GM18868 (cell line): ENCODE measurements around the gene ARID4B.
"Not testable (repeated sequence)": the region's sequence is repeated elsewhere in the genome, so short reads cannot be mapped to it uniquely, and the experiment has no call there.

Source experiments
- ATAC-seq: cut with Tn5 transposase; IDR thresholded peaks from one replicate; pipeline ENCODE4 v1.9.1; 2021; ENCODE audit warnings: mild to moderate bottlenecking, moderate library complexity; ENCODE audit not compliant: unreplicated experiment

The ARID4B gene

DNA sequence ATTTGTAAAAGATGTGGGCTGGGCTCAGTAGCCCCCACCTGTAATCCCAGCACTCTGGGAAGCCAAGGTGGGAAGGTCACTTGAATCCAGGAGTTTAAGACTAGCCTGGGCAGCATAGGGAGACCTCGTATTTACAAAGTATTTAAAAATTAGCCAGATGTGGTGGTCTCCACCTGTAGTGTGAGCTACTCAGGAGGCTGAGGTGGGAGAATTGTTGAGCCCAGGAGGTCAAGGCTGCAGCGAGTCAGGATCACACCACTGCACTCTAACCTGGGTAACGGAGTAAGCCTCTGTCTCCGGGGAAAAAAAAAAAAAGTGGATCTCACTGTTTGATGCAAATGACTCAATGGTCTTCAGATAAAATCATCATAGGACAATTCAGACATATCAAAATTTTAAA is 89.4 kb downstream of the ARID4B start:
- no peak for ATAC-seq

DNA sequence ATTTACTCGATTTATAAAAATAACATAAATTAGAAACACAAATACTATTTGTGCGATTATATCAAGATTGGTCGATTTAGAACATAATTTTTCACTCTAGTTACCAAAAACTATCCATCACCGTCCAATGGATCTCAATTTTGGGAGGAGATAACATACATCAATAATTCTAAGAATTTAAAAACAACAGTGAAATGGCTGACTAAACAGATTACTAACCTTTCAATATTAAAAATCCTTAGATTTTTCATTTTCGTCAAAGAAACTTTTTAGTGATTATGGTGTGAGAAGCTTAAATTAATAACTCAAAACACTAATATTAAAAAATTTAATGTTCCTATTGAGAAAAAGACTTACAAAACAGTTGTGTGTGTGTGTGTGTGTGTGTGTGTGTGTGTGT is 91.9 kb downstream of the ARID4B start:
- ATAC-seq: no peak

DNA sequence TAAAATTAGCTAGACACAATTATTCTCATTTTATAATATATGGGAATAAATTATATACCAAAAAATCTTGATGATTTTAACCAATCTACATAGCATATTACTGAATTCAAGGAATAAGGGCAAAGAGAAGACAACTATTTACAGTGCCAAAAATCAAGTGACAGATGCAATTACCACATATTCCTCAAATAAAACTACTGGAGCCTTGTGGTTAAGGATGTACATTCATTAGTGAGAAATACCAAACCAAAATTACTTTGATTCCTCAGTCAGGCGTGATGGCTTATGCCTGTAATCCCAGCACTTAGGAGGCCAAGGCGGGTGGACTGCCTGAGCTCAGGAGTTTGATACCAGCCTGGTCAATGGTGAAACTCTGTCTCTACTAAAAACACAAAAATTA is 98.1 kb downstream of the ARID4B start:
- no peak for ATAC-seq

- ATAC-seq: no peak
Observed at GRCh38 chr1:235227414-235227813, 100.6 kb downstream of the ARID4B start.

DNA sequence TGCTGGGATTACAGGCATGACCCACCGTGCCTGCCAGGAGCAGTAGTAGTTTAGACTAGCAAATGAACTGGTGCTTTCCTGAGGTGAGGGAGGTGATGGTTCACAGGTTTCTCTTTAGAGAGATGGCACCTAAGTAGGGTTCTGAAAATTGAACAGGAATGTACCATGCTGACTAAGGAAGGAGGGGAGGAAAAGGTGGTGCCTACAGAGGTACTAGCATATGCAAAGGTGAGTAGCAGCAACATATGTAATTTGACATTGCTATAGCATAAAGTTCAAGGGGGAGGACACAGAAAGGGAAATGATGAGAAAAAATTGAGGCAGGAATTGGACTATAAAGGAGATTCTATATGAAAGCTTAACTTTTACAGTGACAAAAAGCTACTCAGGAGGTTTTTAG is 101.0 kb downstream of the ARID4B start:
- no peak for ATAC-seq

GRCh38 chr1:235225299-235225698 is 102.7 kb downstream of the ARID4B start:
- ATAC-seq: no peak

DNA sequence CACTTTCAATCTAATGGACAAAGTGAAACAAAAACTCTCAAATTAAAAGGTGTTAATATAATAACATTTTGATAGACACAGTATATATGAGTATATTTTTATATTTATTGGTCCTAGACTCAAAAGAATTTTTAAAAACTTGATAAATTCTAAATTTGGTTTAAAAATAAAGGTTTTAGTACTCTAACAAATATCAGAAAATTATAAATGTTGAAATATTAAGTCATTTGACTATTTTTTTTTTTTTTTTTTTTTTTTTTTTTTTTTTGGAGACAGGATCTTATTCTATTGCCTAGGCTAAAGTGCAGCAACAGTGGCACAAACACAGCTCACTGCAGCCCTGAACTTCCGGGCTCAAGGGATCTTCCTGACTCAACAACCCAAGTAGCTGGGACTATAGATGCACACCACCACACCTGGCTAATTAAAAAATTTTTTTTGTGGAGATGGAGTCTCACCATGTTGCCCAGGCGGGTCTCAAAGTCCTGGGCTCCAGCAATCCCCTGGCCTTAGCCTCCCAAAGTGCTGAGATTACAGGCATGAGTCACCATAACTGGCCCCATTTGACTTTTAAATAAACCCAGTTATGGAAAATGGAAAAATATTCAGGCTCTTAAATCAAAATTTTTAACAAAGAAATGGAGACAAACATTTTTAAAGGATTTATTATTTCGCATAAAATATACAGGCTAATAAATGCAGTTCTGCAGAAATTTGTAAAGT is 106.2 kb downstream of the ARID4B start:
- no peak for ATAC-seq

DNA sequence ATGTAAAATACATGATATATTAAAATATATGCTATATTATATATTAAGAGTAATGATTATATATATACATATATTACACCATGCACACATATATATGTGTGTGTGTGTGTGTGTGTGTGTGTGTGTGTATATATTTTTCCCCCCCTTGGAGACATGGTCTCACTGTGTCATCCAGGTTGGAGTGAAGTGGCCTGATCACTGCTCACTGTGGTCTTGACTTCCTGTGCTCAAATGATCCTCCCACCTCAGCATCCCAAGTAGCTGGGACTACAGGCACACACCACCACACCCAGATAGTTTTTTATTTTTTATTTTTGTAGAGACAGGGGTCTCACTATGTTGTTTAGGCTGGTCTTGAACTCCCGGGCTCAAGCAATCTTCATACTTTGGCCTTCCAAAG is 112.5 kb downstream of the ARID4B start:
- no peak for ATAC-seq

- ATAC-seq: not testable (repeated sequence)
Observed at GRCh38 chr1:235214962-235215361, 113.0 kb downstream of the ARID4B start.

DNA sequence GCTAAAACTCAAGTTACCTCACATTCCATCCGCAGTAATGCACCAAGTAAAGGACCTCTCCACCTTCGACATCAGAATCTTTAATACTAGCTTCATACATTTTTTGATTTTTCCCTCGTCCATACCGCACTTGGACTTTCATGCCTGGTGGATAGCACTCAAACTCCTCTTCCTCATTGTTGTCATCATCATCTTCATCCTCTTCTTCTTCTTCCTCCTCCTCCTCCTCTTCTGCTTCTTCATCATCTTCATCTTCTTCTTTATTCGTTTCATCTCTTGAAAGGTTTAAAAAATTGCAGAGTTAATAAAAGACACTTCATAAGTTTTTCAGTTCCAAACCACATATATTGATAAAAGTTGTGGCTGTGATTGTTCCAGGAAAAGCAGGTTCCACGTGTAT is 114.2 kb downstream of the ARID4B start:
- no peak for ATAC-seq

DNA sequence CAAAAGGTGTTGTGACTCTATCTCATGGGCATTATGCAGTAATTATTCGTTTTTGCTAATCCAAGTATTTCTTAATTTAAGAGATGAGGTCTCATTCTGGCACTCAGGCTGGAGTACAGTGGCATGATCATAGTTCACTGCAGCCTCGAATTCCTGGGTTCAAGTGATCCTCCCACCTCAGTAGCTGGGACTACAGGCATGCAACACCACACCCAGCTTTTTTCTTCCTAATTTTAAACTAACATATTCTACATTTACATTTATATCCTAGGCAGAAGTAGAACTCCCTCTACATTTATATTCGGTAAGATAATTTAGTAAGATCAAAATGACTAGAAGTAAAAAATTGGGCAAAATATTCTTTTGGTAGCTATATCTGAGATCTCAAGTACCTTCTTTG is 116.5 kb downstream of the ARID4B start:
- no peak for ATAC-seq

DNA sequence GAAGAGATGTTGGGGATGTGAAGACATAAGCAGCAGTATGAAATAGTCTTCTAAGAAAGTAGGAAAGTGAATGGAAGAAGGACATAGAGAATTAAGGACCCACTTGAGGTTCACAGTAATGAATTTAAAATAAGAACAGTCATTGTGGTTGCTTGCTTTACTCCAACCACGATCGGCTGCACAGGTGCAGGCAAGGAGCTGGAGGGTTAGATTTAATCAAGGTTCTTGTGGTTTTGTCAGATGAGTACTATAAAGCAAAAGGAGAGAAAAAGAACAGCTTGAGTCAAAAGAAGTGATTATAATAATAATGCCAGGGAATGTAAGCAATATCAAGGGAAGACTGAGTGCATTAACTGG is 120.8 kb downstream of the ARID4B start:
- no peak for ATAC-seq

- ATAC-seq: no peak
Observed at GRCh38 chr1:235206533-235207208, 121.3 kb downstream of the ARID4B start.

DNA sequence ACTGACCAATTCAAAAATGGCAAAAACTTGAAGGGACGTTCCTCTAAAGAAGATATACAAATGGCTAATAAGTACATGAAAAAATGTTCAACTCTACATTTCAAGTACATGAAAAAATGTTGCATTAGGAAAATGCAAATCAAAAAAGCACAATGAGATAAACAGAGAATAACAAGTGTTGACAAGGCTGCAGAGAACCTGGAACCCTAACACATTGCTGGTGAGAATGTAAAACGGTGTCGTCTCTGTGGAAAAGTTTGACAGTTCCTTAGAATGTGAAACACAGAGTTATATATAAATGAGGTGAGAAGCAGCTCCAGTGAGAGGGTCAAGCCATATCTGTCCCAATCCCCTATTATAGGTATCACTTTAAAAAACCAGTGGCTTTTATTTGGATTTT is 122.3 kb downstream of the ARID4B start:
- ATAC-seq: no peak

DNA sequence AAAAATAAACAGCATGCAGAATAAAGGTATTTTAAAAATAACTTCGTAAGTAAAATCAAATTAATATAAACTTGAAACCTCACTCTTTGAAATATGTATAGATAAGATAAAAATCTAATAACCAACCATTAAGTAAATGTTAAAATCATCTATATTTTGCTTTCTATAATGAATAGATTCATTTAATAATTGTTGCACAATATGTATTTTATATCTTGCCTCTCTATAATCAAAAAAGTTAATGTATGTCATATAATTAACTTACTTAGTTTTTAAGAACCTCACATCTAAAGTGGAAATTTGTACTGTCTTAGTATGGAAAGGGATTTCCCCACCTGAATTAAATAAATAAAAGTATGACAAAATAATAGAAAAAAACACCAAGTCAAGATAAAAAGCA is 124.6 kb downstream of the ARID4B start:
- no peak for ATAC-seq

- ATAC-seq: not testable (repeated sequence)
Observed at GRCh38 chr1:235202447-235202846, 125.5 kb downstream of the ARID4B start.

DNA sequence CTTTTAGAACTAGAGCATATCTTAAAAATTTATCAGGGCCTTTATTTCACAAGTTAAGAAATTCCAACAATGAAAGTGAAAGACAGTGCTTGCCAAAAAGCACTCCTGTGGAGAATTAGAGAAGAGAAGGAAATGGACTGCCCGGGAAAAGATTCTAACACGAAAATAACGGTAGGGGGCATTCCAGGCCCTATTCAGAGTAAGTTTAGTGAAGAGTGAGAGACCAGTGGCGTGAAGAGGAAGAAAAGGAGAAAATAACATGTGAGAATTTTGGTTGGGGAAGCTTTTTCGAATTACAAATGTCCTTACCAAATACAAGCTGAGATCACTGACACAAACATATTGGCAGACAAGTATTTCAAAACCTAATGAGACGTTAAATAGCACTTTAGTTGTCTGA is 128.5 kb downstream of the ARID4B start:
- ATAC-seq: no peak

- no peak for ATAC-seq
Observed at GRCh38 chr1:235190431-235190830, 137.5 kb downstream of the ARID4B start.

GRCh38 chr1:235187316-235187715 is 140.7 kb downstream of the ARID4B start:
- ATAC-seq: no peak

- no peak for ATAC-seq
Observed at GRCh38 chr1:235181561-235182245, 146.3 kb downstream of the ARID4B start.

DNA sequence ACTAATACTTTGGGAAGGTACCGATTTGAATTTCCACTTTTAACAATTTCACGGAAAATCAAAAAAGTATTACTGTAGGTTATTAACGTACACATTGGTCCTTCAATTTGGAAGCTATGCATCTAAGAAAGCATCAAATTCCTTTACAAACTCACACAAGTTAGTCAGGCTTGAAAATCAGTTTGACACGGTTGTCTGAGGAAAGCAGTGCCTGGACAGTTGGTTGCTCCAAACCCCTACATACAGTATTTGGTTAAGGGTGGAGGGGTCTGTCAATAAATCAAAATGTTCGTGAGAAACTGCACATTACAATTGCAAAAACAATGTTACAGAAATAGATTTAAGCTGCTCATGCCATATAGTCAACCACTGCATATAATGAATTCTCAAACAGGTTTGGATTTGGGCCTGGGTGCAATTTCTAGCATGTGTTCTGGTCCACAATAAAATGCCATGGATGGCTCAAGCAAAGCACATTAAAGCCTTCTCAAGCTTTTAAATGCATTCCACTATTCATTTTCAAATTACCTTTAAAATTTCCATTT is 147.0 kb downstream of the ARID4B start:
- no peak for ATAC-seq

DNA sequence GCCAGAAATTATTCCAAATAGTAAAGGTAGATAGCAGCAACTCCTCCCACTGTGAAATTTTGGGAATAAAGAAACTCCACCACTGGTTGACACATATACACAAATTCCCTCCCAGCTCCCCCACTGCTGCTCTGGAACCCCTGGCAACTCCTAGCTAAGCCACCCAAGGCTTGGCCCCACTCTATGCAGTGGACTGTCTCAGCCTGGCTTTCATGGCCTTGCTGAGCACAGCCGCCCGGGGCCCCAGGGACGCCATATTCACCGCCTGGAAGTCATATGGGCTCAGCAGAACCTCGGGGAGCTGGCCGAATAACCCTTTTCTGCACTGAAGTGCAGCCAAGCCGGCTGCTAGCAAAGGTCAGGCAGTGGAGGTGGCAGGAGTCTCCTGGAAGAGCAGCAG is 151.5 kb downstream of the ARID4B start:
- ATAC-seq: no peak
